Lower lobe of right lung (tissue), 2 donors: ENCODE measurements around the gene RTF2. TPM values are rescaled to one million over a fixed set of nuclear protein-coding genes. Genes with fewer than 3 reads are reported as not detected.

Experiments
- ATAC-seq, 2 donors: fragments of 200-7000 bp; cut with Tn5 transposase; one replicate each; pipeline ENCODE4 v1.9.1; 2020 to 2022; ENCODE audit warnings: mild to moderate bottlenecking in 2 of 2, moderate library complexity in 2 of 2
- DNase-seq: peaks from one replicate; pipeline ENCODE4 v3.0.0-alpha.2; 2020
- H3K27ac ChIP-seq: fragments of 200-600 bp; one replicate; pipeline ENCODE4 v1.8.0; 2022
- H3K27me3 ChIP-seq: fragments of 200-600 bp; one replicate; pipeline ENCODE4 v1.8.0; 2022; ENCODE audit warnings: low read depth
- H3K36me3 ChIP-seq: fragments of 200-600 bp; one replicate; pipeline ENCODE4 v1.8.0; 2022; ENCODE audit warnings: mild to moderate bottlenecking
- H3K4me1 ChIP-seq: fragments of 200-600 bp; one replicate; pipeline ENCODE4 v1.8.0; 2022
- H3K4me3 ChIP-seq: fragments of 200-600 bp; one replicate; pipeline ENCODE4 v1.8.0; 2022; ENCODE audit warnings: mild to moderate bottlenecking
- H3K9me3 ChIP-seq: fragments of 200-600 bp; one replicate; pipeline ENCODE4 v1.8.0; 2022
- CTCF ChIP-seq: fragments of 200-600 bp; IDR thresholded peaks from one replicate; pipeline ENCODE4 v1.8.0; 2022; ENCODE audit warnings: antibody characterized with exemption, mild to moderate bottlenecking
- intact Hi-C: fragments of 100-400 bp; cut with DNase I; formaldehyde crosslinking; loops from one replicate; pipeline ENCODE4 v1.11.0; 2022
- total RNA-seq: library from RNA; stranded (reverse); fragmentation: NEBNext Ultra II Directional; extraction: Animal tissue kit (Norgen Biotek cat#: 25700); gene quantifications from one replicate; pipeline ENCODE4 v1.2.1, GENCODE V29; 2021
- donor health status: DM: no; HTN: yes; CAD: no; lungs with severe emphysema.

The RTF2 gene
- total RNA-seq, 1 donor from 2014 or later, result 68.6 TPM

- peak overlapping the region; percentile 49 for H3K27ac ChIP-seq
Measured at GRCh38 chr20:56443654-56444540, 24.5 kb upstream of the RTF2 start.

GRCh38 chr20:56445130-56445529, 23.3 kb upstream of the RTF2 start:
- no peak overlapping the region for H3K4me3 ChIP-seq
- peaks cover 7% of the 10 kb centered on the region for H3K27me3 ChIP-seq
- H3K4me1 ChIP-seq, result peaks cover 16% of the 10 kb centered on the region
- ATAC-seq, result no peak
- H3K36me3 ChIP-seq, result peaks cover 6% of the 10 kb centered on the region
- H3K9me3 ChIP-seq, result no peaks in the 10 kb centered on the region
- intact Hi-C loops, result no loop called here
- TF ChIP-seq CTCF, result no peak
- H3K27ac ChIP-seq, result no peak overlapping the region
- DNase-seq, result no peak

More at GRCh38 chr20:56443654-56444540, 24.5 kb upstream of the RTF2 start:
- ATAC-seq (no peak), DNase-seq (no peak)
- H3K4me3 ChIP-seq, result no peak overlapping the region
- no peaks in the 10 kb centered on the region for H3K9me3 ChIP-seq
- H3K27me3 ChIP-seq, result peaks cover 7% of the 10 kb centered on the region
- H3K4me1 ChIP-seq, result peaks cover 18% of the 10 kb centered on the region
- H3K36me3 ChIP-seq, result peaks cover 6% of the 10 kb centered on the region
- TF ChIP-seq CTCF, result no peak
- intact Hi-C loops, result no loop called here

- no peak for ATAC-seq
- Histone ChIP-seq H3K9me3 (no peaks in the 10 kb centered on the region), H3K27ac (no peak overlapping the region), H3K4me3 (no peak overlapping the region), H3K36me3 (peaks cover 6% of the 10 kb centered on the region), H3K27me3 (peaks cover 7% of the 10 kb centered on the region), H3K4me1 (peaks cover 12% of the 10 kb centered on the region)
- DNase-seq, result no peak
- intact Hi-C loops, result no loop called here
- no peak for TF ChIP-seq CTCF
Measured at GRCh38 chr20:56445540-56445939, 22.9 kb upstream of the RTF2 start.

- H3K4me1 ChIP-seq, result peaks cover under 1% of the 10 kb centered on the region
- intact Hi-C loops, result no loop called here
- DNase-seq (no peak), ATAC-seq (no peak)
- no peak overlapping the region for H3K27ac ChIP-seq
- no peaks in the 10 kb centered on the region for H3K9me3 ChIP-seq
- no peak for TF ChIP-seq CTCF
- peaks cover 7% of the 10 kb centered on the region for H3K27me3 ChIP-seq
- H3K4me3 ChIP-seq, result no peak overlapping the region
- peaks cover 7% of the 10 kb centered on the region for H3K36me3 ChIP-seq
Measured at GRCh38 chr20:56447227-56447626, 21.2 kb upstream of the RTF2 start.

GRCh38 chr20:56449459-56449858, 19.0 kb upstream of the RTF2 start:
- no peak for TF ChIP-seq CTCF
- ATAC-seq, result no peak
- intact Hi-C loops, result no loop called here

More at GRCh38 chr20:56449459-56449858, 19.0 kb upstream of the RTF2 start:
- DNase-seq, result no peak
- H3K36me3 ChIP-seq, result peaks cover 14% of the 10 kb centered on the region
- H3K27ac ChIP-seq, result no peak overlapping the region
- no peaks in the 10 kb centered on the region for H3K4me1 ChIP-seq
- no peak overlapping the region for H3K4me3 ChIP-seq
- peaks cover 3% of the 10 kb centered on the region for H3K27me3 ChIP-seq
- H3K9me3 ChIP-seq, result no peaks in the 10 kb centered on the region
